Epithelial cell of prostate (primary cell): ENCODE results near the gene RHBDL2.
"Not testable (repeated sequence)": the region's sequence is repeated elsewhere in the genome, so short reads cannot be mapped to it uniquely, and the experiment has no call there.

Experiments
- DNase-seq: peaks from one replicate; pipeline ENCODE4 v3.0.0-alpha.2; 2011; ENCODE audit warnings: low read depth, low spot score
- H3K27ac ChIP-seq: fragments of 450-650 bp; 2 replicates; pipeline ENCODE4 v1.5.1; 2017; ENCODE audit warnings: mild to moderate bottlenecking

RHBDL2 gene

GRCh38 chr1:38888423-38889333 lies 53.0 kb downstream of the RHBDL2 start:
- DNase-seq: no peak
- no peak overlapping the region for H3K27ac ChIP-seq

- H3K27ac ChIP-seq: no peak overlapping the region
- DNase-seq: no peak
Observed at GRCh38 chr1:38885092-38885491, 56.5 kb downstream of the RHBDL2 start.

- no peak for DNase-seq
- H3K27ac ChIP-seq: no peak within 1 kb of the TSS
Observed at GRCh38 chr1:38881487-38881886, 60.1 kb downstream of the RHBDL2 start, which contains the start of gene GJA9. Gene GJA9, minus strand, starts transcription at chr1:38881587. Its CDS starts 5,489 bp downstream, at chr1:38876098.

- H3K27ac ChIP-seq: no peak overlapping the region
- no peak for DNase-seq
Observed at GRCh38 chr1:38875811-38876210, 65.8 kb downstream of the RHBDL2 start.

- H3K27ac ChIP-seq: peak within 1 kb of the TSS; percentile 53
- peak; percentile 73 for DNase-seq
Observed at GRCh38 chr1:38873027-38873969, 68.3 kb downstream of the RHBDL2 start, which contains the start of gene MYCBP. Gene MYCBP, minus strand, starts transcription at chr1:38873348. Its CDS starts 43 bp downstream, at chr1:38873305.

- DNase-seq: no peak
- H3K27ac ChIP-seq: peak overlapping the region; percentile 53
Observed at GRCh38 chr1:38872401-38873026, 69.1 kb downstream of the RHBDL2 start.

- no peak overlapping the region for H3K27ac ChIP-seq
- no peak for DNase-seq
Observed at GRCh38 chr1:38870996-38871395, 70.6 kb downstream of the RHBDL2 start.

- H3K27ac ChIP-seq: no peak overlapping the region
- no peak for DNase-seq
Observed at GRCh38 chr1:38867208-38867607, 74.4 kb downstream of the RHBDL2 start.

GRCh38 chr1:38865112-38865715 lies 76.4 kb downstream of the RHBDL2 start:
- DNase-seq: no peak
- H3K27ac ChIP-seq: peak overlapping the region; percentile 8

GRCh38 chr1:38860454-38860795 lies 81.2 kb downstream of the RHBDL2 start:
- peak overlapping the region; percentile 91 for H3K27ac ChIP-seq

GRCh38 chr1:38859561-38860453 lies 81.8 kb downstream of the RHBDL2 start, which contains the start of gene RRAGC:
Gene RRAGC, minus strand, starts transcription at chr1:38859772. Its CDS starts 126 bp downstream, at chr1:38859646.
- DNase-seq: peak; percentile 85
- peak within 1 kb of the TSS; percentile 91 for H3K27ac ChIP-seq

More at GRCh38 chr1:38860454-38860795, 81.2 kb downstream of the RHBDL2 start:
- no peak for DNase-seq

- DNase-seq: peak; percentile 78
- H3K27ac ChIP-seq: peak overlapping the region; percentile 91
Observed at GRCh38 chr1:38858833-38859560, 82.6 kb downstream of the RHBDL2 start.

GRCh38 chr1:38852780-38853179 lies 88.8 kb downstream of the RHBDL2 start:
- no peak overlapping the region for H3K27ac ChIP-seq
- no peak for DNase-seq

GRCh38 chr1:38848071-38848470 lies 93.6 kb downstream of the RHBDL2 start:
- DNase-seq: no peak
- no peak overlapping the region for H3K27ac ChIP-seq

GRCh38 chr1:38846210-38846609 lies 95.4 kb downstream of the RHBDL2 start:
- no peak for DNase-seq
- H3K27ac ChIP-seq: no peak overlapping the region

GRCh38 chr1:38845088-38845487 lies 96.5 kb downstream of the RHBDL2 start:
- H3K27ac ChIP-seq, DNase-seq: not testable (repeated sequence)

GRCh38 chr1:38840281-38840680 lies 101.3 kb downstream of the RHBDL2 start:
- no peak overlapping the region for H3K27ac ChIP-seq
- DNase-seq: no peak

GRCh38 chr1:38839363-38839762 lies 102.3 kb downstream of the RHBDL2 start:
- no peak overlapping the region for H3K27ac ChIP-seq
- no peak for DNase-seq
